Cardiac fibroblast (primary cell): ENCODE results near the gene IPO7.

Experiments used
- DNase-seq, 2 donors: peaks; one replicate each; pipeline versions ENCODE4 v3.0.0 to v3.0.0-alpha.2; 2010; ENCODE audit warnings: low read depth in 2 of 2
- H3K4me3 ChIP-seq, 2 donors: replicated peaks in 1 of 2; 1 replicate in 1 of 2; 2 replicates in 1 of 2; pipeline ENCODE4 v1.5.1; 2011; ENCODE audit warnings: low read depth in 2 of 2, low read length in 2 of 2, mild to moderate bottlenecking in 2 of 2, moderate library complexity in 1 of 2
- TF ChIP-seq, protein P1 (sequence below): IDR thresholded peaks from one replicate; pipeline ENCODE4 v1.5.1; 2011; ENCODE audit warnings: low read depth, mild to moderate bottlenecking, low read length, inconsistent platforms

IPO7 gene

DNA sequence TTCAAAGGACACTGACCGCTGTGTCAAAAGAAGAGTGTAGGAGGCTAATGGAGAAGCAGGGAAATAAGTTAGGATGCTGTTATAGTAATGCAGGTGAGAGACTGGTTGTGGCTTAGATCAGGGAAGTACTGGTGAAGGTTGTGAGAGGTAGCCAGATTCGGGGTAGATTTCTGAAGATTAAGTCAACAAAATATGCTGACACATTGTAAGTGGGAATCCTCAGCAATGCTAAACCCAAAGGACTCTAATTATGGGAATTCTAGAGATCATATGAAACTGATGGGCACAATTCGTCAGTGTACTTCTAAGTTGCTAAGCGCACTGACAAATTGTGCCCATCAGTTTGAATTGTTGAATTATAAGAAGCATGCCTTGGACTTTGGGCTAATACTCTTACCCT lies 86.3 kb downstream of the IPO7 start:
- no peak overlapping the region for H3K4me3 ChIP-seq
- TF ChIP-seq, protein P1, sequence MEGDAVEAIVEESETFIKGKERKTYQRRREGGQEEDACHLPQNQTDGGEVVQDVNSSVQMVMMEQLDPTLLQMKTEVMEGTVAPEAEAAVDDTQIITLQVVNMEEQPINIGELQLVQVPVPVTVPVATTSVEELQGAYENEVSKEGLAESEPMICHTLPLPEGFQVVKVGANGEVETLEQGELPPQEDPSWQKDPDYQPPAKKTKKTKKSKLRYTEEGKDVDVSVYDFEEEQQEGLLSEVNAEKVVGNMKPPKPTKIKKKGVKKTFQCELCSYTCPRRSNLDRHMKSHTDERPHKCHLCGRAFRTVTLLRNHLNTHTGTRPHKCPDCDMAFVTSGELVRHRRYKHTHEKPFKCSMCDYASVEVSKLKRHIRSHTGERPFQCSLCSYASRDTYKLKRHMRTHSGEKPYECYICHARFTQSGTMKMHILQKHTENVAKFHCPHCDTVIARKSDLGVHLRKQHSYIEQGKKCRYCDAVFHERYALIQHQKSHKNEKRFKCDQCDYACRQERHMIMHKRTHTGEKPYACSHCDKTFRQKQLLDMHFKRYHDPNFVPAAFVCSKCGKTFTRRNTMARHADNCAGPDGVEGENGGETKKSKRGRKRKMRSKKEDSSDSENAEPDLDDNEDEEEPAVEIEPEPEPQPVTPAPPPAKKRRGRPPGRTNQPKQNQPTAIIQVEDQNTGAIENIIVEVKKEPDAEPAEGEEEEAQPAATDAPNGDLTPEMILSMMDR, result no peak
- no peak for DNase-seq

DNA sequence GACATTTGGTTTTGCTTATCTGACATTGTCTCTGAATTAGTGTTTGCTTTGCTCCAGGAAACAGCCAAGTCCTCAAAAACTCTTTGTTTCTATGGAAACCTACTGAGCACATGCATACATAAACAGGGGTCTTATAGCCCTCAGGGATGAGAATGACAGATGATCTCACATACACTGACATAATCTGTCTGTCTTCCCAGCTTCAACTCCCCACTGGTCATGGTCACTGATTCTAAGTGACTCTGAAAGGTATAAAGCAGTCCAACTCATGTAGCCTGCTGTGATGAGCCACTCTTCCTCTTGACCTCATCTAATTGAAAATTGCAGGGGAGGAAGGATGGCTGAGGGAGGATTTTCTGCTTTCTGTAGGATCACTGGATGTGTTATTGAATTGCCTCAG lies 89.0 kb downstream of the IPO7 start:
- no peak overlapping the region for H3K4me3 ChIP-seq
- DNase-seq, result no peak
- TF ChIP-seq, protein P1, result no peak

DNA sequence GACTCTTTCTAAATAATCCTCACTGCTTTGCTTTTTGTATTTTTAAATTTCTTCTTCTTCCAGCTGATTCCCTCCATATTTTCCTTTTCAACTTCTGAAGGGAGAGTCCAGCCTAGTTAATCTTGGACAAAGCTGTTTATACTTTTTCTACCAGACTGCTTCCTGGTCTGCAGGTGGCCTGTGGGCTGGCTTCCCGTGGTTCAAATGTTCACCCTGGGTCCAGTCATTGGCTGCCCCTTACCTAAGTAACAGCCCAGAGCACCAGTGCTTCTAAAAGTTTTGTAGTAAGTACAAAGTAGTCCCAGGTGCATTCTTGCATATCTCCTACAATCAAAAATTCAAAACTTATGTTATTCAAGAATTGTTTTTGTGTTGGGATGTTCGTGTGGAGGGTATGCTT lies 95.4 kb downstream of the IPO7 start:
- H3K4me3 ChIP-seq, result no peak overlapping the region
- no peak for DNase-seq
- TF ChIP-seq, protein P1, result no peak

DNA sequence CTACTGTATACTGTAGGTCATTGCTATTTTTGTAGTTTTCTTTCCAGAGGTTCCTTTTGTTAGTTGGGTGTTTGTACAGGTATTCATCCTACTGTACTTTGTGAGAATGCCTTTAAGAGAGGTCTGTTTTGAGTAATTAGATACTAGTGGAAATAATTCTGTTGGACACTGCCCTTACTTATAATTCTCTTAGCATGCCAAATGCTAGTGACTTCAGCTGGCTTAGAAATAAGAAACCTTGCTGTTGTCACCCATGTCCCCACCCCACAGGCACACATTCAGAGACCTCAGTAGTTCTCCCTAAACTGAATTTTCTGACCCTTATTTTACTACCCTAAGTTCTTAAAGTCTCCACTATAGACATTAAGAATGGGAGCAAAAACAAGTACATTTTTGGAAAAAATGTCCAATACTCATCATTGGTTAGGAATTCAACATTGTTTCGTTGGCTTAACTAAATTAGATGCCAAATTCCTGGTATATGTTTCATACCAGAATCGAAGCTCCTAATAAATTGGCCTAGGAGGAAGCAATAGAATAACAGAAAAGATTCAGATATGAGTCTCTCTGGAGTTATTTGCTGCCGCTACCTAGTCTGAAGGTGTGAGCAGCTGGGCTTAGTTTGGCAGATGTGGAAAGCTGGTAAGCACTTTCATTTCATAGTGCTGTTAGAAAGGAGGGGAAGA lies 104.8 kb downstream of the IPO7 start:
- DNase-seq, result peak; percentile 44 to 83
- TF ChIP-seq, protein P1, result no peak
- peak overlapping the region in 1 of 2 donors; percentile 12 for H3K4me3 ChIP-seq

DNA sequence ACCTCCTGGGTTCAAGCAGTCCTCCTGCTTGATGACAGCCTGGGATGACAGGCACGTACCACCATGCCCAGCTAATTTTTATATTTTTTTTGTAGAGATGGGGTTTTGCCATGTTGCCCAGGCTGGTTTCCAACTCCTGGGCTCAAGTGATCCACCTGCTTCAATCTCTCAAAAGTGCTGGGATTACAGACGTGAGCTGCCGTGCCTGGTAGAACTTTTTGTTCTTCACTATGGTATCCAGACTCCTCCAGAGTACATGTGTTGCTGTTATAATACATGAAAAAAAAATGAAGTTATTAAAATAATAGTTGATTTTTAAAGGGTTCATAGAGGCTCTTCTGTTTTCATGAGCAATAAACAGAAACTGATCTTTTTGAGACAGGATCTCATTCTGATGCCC lies 105.9 kb downstream of the IPO7 start:
- TF ChIP-seq, protein P1, result no peak
- no peak for DNase-seq
- no peak overlapping the region for H3K4me3 ChIP-seq

DNA sequence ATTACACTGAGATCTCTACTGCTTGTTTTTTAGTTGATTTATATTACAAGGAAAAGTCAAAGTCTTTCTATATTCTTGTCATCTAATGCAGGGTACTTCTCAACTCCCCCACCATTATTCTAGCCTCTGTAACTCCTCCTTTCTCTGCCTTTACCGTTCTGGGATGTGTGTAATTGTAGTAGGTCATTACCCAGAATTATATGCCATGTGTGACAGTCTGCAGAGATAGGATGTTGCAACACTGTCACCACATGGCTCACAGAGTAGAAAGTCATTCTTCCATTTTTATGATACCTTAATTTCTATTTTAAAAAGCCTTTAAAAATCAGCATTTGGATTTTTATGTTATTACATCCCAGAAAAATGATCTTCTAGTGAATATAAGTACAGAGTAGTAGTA lies 109.0 kb downstream of the IPO7 start:
- DNase-seq, result no peak
- TF ChIP-seq, protein P1, result no peak
- H3K4me3 ChIP-seq, result no peak overlapping the region

DNA sequence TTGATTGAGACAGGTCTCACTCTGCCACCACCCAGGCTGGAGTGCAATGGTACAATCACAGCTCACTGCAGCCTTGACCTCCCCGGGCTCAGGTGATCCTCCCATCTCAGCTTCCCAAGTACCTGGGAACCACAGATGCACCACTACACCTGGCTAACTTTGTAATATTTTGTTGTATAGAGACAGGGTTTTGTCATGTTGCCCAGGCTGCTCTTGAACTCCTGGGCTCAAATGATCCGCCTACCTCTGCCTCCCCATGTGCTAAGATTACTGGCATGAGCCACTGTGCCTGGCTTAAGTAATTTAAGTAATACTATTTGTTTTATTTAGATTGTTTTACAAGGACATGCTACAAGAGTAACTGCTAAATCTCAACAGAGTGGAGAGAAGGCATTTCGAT lies 109.9 kb downstream of the IPO7 start:
- TF ChIP-seq, protein P1, result no peak
- no peak for DNase-seq

More for the DNA sequence above, 109.9 kb downstream of the IPO7 start:
- H3K4me3 ChIP-seq, result no peak overlapping the region
